Measurements from ENCODE around the gene MYBBP1A.

Gene MYBBP1A

DNA sequence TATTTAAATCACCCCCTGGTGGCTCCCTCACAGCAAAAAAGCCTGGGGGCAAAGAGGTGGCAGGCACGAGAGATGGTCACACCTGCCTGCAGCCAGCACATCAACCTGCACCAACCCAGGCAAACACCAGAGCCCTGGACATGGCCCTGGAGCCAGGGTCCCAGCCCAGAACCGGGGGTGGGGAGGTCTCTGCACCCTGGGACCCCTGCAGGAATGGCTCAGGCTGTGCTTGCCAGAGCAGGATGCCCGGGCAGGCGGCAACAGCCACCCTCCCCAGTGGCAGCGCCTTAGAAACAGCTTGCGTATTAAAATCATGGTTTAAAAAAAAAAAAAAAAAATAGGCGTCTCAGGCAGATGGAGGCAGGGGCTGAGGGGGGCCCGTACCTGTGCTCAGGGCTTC, 16.2 kb downstream of the MYBBP1A start:
- H4K20me1 ChIP-seq (ENCODE audit: insufficient read depth, low read length) = no peaks in the 10 kb centered on the region
- H3K4me1 ChIP-seq (ENCODE audit: low read length) = no peaks in the 10 kb centered on the region
- H3K79me2 ChIP-seq (ENCODE audit: low read length) = no peaks in the 10 kb centered on the region
- no peak overlapping the region for H3K9ac ChIP-seq (ENCODE audit: low read length)
- no peak overlapping the region for H2AFZ ChIP-seq (ENCODE audit: low read length)
- H3K27ac ChIP-seq (ENCODE audit: low read length) = no peak overlapping the region
- no peak for DNase-seq
- H3K4me3 ChIP-seq (ENCODE audit: low read length) = no peak overlapping the region
- no peaks in the 10 kb centered on the region for H3K9me3 ChIP-seq (replicated peaks; ENCODE audit: insufficient read depth, low read length)
- no peak overlapping the region for H3K4me2 ChIP-seq (ENCODE audit: low read depth, low read length)
- no peaks in the 10 kb centered on the region for H3K9me2 ChIP-seq (replicated peaks; ENCODE audit: insufficient read depth, low read length)
- H3K27me3 ChIP-seq (replicated peaks; ENCODE audit: insufficient read depth, low read length) = no peaks in the 10 kb centered on the region
- no peak for TF ChIP-seq EZH2 (optimal IDR thresholded peaks at IDR 0.05; ENCODE audit: low read depth, low read length)
- TF ChIP-seq, protein P1, sequence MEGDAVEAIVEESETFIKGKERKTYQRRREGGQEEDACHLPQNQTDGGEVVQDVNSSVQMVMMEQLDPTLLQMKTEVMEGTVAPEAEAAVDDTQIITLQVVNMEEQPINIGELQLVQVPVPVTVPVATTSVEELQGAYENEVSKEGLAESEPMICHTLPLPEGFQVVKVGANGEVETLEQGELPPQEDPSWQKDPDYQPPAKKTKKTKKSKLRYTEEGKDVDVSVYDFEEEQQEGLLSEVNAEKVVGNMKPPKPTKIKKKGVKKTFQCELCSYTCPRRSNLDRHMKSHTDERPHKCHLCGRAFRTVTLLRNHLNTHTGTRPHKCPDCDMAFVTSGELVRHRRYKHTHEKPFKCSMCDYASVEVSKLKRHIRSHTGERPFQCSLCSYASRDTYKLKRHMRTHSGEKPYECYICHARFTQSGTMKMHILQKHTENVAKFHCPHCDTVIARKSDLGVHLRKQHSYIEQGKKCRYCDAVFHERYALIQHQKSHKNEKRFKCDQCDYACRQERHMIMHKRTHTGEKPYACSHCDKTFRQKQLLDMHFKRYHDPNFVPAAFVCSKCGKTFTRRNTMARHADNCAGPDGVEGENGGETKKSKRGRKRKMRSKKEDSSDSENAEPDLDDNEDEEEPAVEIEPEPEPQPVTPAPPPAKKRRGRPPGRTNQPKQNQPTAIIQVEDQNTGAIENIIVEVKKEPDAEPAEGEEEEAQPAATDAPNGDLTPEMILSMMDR (IDR thresholded peaks at IDR 0.05; ENCODE audit: low read length) = no peak
- H3F3A ChIP-seq (ENCODE audit: insufficient read depth, low read length) = no peaks in the 10 kb centered on the region; the same call in 1 of the 2 replicates
- H3K36me3 ChIP-seq (replicated peaks; ENCODE audit: insufficient read depth, low read length) = 0 out of 2 replicates have a peak, but pooled peaks cover 3% of the 10 kb centered on the region

DNA sequence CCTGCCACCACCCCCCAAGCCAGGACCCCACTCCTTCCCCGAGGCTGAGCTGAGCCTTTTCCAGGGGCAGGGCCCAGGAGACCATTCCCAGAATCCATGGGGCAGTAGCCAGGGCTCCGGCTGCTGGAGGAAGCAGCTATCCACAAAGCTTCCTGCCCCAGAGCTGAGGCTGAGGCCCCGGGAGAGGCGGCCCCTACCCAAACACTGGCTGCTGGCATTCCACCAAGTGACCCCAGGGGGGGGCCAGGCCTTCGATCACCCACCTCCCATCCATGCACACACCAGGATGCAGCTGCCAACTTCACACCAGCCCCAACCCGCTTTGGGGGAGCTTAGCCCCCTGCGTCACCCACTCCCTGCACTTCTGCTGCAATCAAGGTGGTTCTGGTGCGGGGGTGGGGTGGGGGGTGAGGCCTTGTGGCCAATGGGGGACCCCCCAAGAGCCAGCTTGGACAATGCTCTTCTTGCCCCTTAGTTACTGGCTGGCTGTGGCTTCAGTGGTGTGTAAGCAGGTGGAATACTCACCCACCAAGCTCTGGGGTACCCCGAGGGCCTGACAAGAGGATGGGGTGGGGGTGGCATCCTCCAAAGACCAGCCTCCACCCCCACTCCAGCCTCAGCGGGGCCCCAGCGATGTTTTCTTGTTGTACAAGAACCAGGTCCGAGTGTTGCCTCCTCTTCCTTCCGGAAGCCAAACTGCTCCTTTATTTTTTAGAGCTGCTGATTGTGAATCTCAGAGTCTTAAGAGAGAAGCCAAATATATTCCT, 16.8 kb downstream of the MYBBP1A start:
- no peaks in the 10 kb centered on the region for H3K79me2 ChIP-seq (ENCODE audit: low read length)
- TF ChIP-seq, protein P1 (IDR thresholded peaks at IDR 0.05; ENCODE audit: low read length) = no peak
- no peak for TF ChIP-seq EZH2 (optimal IDR thresholded peaks at IDR 0.05; ENCODE audit: low read depth, low read length)
- TF ChIP-seq EZH2phosphoT487 (IDR thresholded peaks at IDR 0.05; ENCODE audit: low read length) = no peak
- no peaks in the 10 kb centered on the region for H4K20me1 ChIP-seq (ENCODE audit: insufficient read depth, low read length)
- H3K27ac ChIP-seq (ENCODE audit: low read length) = no peak overlapping the region
- no peaks in the 10 kb centered on the region for H3K9me2 ChIP-seq (replicated peaks; ENCODE audit: insufficient read depth, low read length)
- H3K36me3 ChIP-seq (replicated peaks; ENCODE audit: insufficient read depth, low read length) = no peaks in the 10 kb centered on the region
- no peak for DNase-seq
- H3F3A ChIP-seq (ENCODE audit: insufficient read depth, low read length) = no peaks in the 10 kb centered on the region; the same call in 1 of the 2 replicates
- no peaks in the 10 kb centered on the region for H3K27me3 ChIP-seq (replicated peaks; ENCODE audit: insufficient read depth, low read length)
- no peak overlapping the region for H3K4me2 ChIP-seq (ENCODE audit: low read depth, low read length)
- no peak overlapping the region for H2AFZ ChIP-seq (ENCODE audit: low read length)
- no peaks in the 10 kb centered on the region for H3K4me1 ChIP-seq (ENCODE audit: low read length)
- no peak overlapping the region for H3K9ac ChIP-seq (ENCODE audit: low read length)
- no peak overlapping the region for H3K4me3 ChIP-seq (ENCODE audit: low read length)
- no peaks in the 10 kb centered on the region for H3K9me3 ChIP-seq (replicated peaks; ENCODE audit: insufficient read depth, low read length)

DNA sequence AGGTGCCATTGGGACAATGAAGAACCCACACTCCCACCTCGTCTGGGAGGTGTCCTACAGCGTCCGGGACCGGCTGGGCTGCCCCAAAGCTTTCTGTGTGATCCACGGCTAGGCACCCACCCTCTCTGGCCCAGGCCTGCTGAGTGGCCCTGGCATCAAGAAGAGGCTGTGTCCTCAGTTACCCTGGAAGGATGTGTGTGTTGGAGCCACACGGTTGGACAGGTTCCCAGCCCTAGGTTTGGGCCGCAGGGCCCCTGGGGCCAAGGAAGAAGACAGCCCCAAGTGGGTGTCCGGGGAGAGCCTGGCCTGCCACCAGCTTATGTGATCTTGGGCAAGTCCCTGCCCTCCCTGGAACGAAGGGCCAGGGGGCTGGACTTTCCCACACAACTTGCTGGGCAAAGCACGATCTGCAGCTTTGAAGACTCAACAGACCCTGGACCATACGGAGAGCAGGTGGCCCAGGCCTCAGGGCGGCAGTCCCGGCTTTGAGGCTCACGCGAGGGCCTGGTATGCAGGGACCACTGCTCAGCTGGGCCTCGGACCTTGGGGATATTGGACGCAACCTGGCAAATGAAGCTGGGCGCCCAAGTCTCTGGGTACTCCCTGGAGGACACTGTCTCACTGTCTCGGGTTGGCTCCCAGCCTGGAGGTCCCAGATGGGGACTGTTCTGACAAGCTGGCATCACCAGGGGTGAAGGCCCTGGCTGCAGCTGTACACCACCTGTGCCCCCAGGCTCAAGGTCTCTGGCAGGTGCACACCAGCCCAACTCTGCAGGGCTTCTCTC, 17.5 kb downstream of the MYBBP1A start:
- Histone ChIP-seq H3K36me3 (replicated peaks; ENCODE audit: insufficient read depth, low read length) (no peaks in the 10 kb centered on the region), H3K4me3 (ENCODE audit: low read length) (no peak overlapping the region), H3K4me1 (ENCODE audit: low read length) (no peaks in the 10 kb centered on the region), H3K27ac (ENCODE audit: low read length) (no peak overlapping the region), H3K27me3 (replicated peaks; ENCODE audit: insufficient read depth, low read length) (no peaks in the 10 kb centered on the region), H3K9me2 (replicated peaks; ENCODE audit: insufficient read depth, low read length) (no peaks in the 10 kb centered on the region), H2AFZ (ENCODE audit: low read length) (no peak overlapping the region), H3K79me2 (ENCODE audit: low read length) (no peaks in the 10 kb centered on the region), H4K20me1 (ENCODE audit: insufficient read depth, low read length) (no peaks in the 10 kb centered on the region), H3K9ac (ENCODE audit: low read length) (no peak overlapping the region), H3K9me3 (replicated peaks; ENCODE audit: insufficient read depth, low read length) (no peaks in the 10 kb centered on the region), H3F3A (ENCODE audit: insufficient read depth, low read length) (no peaks in the 10 kb centered on the region; the same call in 1 of the 2 replicates), H3K4me2 (ENCODE audit: low read depth, low read length) (no peak overlapping the region)
- TF ChIP-seq EZH2phosphoT487 (IDR thresholded peaks at IDR 0.05; ENCODE audit: low read length) = no peak
- no peak for TF ChIP-seq EZH2 (optimal IDR thresholded peaks at IDR 0.05; ENCODE audit: low read depth, low read length)
- no peak for DNase-seq

Data from MM.1S (cell line).